Stimulated activated CD4-positive, alpha-beta T cell treated with anti-CD3 and anti-CD28 coated beads, Interleukin-12 subunit alpha, Interleukin-12 subunit beta, amount 100 ng/mL, for 48 hours (primary cell): ENCODE data around the gene NYAP1.
"Not testable (repeated sequence)": the region's sequence is repeated elsewhere in the genome, so short reads cannot be mapped to it uniquely, and the experiment has no call there.

Source experiments
- DNase-seq, 3 donors: peaks; one replicate each; pipeline ENCODE4 v3.0.0-alpha.2; 2020; ENCODE audit warnings: low read depth in 2 of 3, low spot score in 1 of 3

The NYAP1 gene

GRCh38 chr7:100509231-100509630, 25.5 kb downstream of the NYAP1 start:
- DNase-seq: no peak

- no peak for DNase-seq
These were observed 26.9 kb downstream of the NYAP1 start for GRCh38 chr7:100510437-100511239.

GRCh38 chr7:100513212-100513810, 29.6 kb downstream of the NYAP1 start:
- no peak for DNase-seq

- no peak for DNase-seq
These were observed 31.4 kb downstream of the NYAP1 start for GRCh38 chr7:100515072-100515532.

- no peak for DNase-seq
These were observed 32.5 kb downstream of the NYAP1 start for GRCh38 chr7:100516135-100516812.

- DNase-seq: no peak
These were observed 33.6 kb downstream of the NYAP1 start for GRCh38 chr7:100517305-100517704.

- DNase-seq: no peak
These were observed 35.9 kb downstream of the NYAP1 start for GRCh38 chr7:100519580-100519979.

GRCh38 chr7:100520138-100520537, 36.4 kb downstream of the NYAP1 start:
- no peak for DNase-seq

GRCh38 chr7:100521076-100521475, 37.3 kb downstream of the NYAP1 start:
- DNase-seq: no peak

- not testable (repeated sequence) for DNase-seq
These were observed 38.3 kb downstream of the NYAP1 start for GRCh38 chr7:100521909-100522593.

- DNase-seq: not testable (repeated sequence)
These were observed 39.5 kb downstream of the NYAP1 start for GRCh38 chr7:100523192-100523591.

- not testable (repeated sequence) for DNase-seq
These were observed 44.6 kb downstream of the NYAP1 start for GRCh38 chr7:100528108-100528866.

GRCh38 chr7:100532165-100533022, 48.7 kb downstream of the NYAP1 start:
- no peak for DNase-seq

- DNase-seq: not testable (repeated sequence)
These were observed 52.3 kb downstream of the NYAP1 start for GRCh38 chr7:100535982-100536381.

- not testable (repeated sequence) for DNase-seq
These were observed 53.0 kb downstream of the NYAP1 start for GRCh38 chr7:100536695-100537094.

- DNase-seq: no peak
These were observed 54.6 kb downstream of the NYAP1 start for GRCh38 chr7:100538348-100538653.

- DNase-seq: peak; percentile 100
These were observed 55.1 kb downstream of the NYAP1 start, which contains the start of gene AGFG2 for GRCh38 chr7:100538654-100539435. Gene AGFG2 (plus strand): TSS chr7:100539203. CDS start chr7:100539347, 144 bp downstream.

- DNase-seq: no peak
These were observed 55.8 kb downstream of the NYAP1 start for GRCh38 chr7:100539436-100540006.
